Lower leg skin (tissue), 4 donors: ENCODE data around the gene PTPN5. TPM values are rescaled to one million over a fixed set of nuclear protein-coding genes. Genes with fewer than 3 reads are reported as not detected.

Experiments used
- DNase-seq, 2 donors: peaks; one replicate each; pipeline ENCODE4 v3.0.0-alpha.2; 2019; ENCODE audit warnings: low spot score in 2 of 2
- H3K4me3 ChIP-seq: fragments of 200-600 bp; sonication (generic); 2 replicates; pipeline ENCODE4 v1.5.1; 2017; ENCODE audit warnings: mild to moderate bottlenecking, low read depth; ENCODE audit not compliant: poor library complexity, severe bottlenecking
- CTCF ChIP-seq, 3 donors: fragments of 450-650 bp; IDR thresholded peaks; one replicate each; pipeline ENCODE4 v1.5.1; 2016; ENCODE audit warnings: antibody characterized with exemption in 3 of 3, mild to moderate bottlenecking in 3 of 3, moderate library complexity in 2 of 3
- POLR2A ChIP-seq, 2 donors: fragments of 450-650 bp; IDR thresholded peaks; one replicate each; pipeline ENCODE4 v1.6.1; 2016 to 2017; ENCODE audit warnings: antibody characterized with exemption in 2 of 2, mild to moderate bottlenecking in 1 of 2, moderate library complexity in 1 of 2
- WGBS, 2 donors: methylation state at CpG; one replicate each; pipeline ENCODE4 v1.1.5; 2018; 5-methylcytosine and 5-hydroxymethylcytosine counted together
- intact Hi-C: fragments of 100-400 bp; cut with DNase I; formaldehyde crosslinking; loops from one replicate; pipeline ENCODE4 v1.15.0; 2023; ENCODE audit warnings: low total_unique reads
- total RNA-seq, 4 donors: library from RNA; depleted of rRNA; stranded (reverse); fragments of >200 nt; gene quantifications; one replicate each; pipeline ENCODE4 v1.1.0, GENCODE V29; 2016

The PTPN5 gene
- total RNA-seq, 4 donors from 2014 or later: 0.29 to 2.7 (median 0.69) TPM; not detected in 1

- WGBS, 2 donors: 9 to 10% methylated on average over 17 of the region's 17 CpGs
- no peak for TF ChIP-seq CTCF (IDR thresholded peaks at IDR 0.05)
- no peak for TF ChIP-seq POLR2A (IDR thresholded peaks at IDR 0.05)
- intact Hi-C loops: no loop called here
- no peak for DNase-seq
- H3K4me3 ChIP-seq: no peak overlapping the region
Measured at GRCh38 chr11:18790883-18791206, 753 bp downstream of the PTPN5 start.

- no peak for DNase-seq
- H3K4me3 ChIP-seq: no peak overlapping the region
- intact Hi-C loops: no loop called here
- WGBS, 2 donors: 78 to 80% methylated on average over 8 of the region's 8 CpGs
- TF ChIP-seq CTCF (IDR thresholded peaks at IDR 0.05): no peak
- TF ChIP-seq POLR2A (IDR thresholded peaks at IDR 0.05): no peak
Measured at GRCh38 chr11:18789942-18790341, 1.7 kb downstream of the PTPN5 start.

DNA sequence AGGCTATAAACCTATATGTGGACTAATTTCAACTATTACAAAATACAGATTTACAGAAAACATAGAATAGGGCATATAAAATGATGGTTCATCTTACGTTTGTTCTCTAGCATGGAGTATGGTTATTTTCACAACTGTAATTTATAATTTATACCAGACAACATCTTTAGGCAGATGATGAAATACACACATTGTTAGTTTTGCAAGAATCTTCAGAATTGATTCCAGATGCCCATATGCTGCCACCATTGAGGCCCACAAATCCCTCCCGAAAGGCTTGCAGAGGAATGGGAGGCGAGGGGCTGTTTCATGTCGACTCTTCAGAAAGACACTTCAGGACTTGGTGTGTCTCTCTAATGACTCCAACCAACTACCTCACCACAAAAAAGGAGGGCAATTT, 6.2 kb downstream of the PTPN5 start:
- WGBS, 2 donors: 69 to 78% methylated on average over 4 of the region's 4 CpGs
- TF ChIP-seq CTCF (IDR thresholded peaks at IDR 0.05): no peak
- no peak for TF ChIP-seq POLR2A (IDR thresholded peaks at IDR 0.05)
- H3K4me3 ChIP-seq: no peak overlapping the region
- intact Hi-C loops: no loop called here
- DNase-seq: no peak

DNA sequence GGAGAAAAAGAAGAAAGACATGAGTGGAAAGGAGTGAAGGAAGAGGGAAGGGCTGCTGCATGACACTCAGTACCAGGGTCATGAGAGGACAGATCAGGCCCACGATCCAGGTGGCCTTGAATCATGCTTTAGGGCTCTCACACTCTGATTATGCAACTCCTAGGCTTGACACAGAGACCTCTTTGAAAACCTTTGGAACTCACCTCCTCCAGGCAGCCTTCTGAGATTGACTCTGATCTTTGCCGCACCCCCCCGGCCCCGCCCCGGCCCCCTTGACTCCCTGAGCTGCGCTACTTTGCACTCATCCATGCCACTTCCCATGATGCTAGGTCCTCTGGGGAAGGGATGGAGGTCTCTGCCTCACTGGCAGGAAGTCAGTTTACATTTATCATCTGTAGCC, 10.7 kb downstream of the PTPN5 start:
- 88 to 93% methylated on average over 6 of the region's 6 CpGs for WGBS, 2 donors
- no peak for DNase-seq
- intact Hi-C loops: no loop called here
- H3K4me3 ChIP-seq: no peak overlapping the region
- TF ChIP-seq POLR2A (IDR thresholded peaks at IDR 0.05) (no peak), CTCF (IDR thresholded peaks at IDR 0.05) (no peak)

DNA sequence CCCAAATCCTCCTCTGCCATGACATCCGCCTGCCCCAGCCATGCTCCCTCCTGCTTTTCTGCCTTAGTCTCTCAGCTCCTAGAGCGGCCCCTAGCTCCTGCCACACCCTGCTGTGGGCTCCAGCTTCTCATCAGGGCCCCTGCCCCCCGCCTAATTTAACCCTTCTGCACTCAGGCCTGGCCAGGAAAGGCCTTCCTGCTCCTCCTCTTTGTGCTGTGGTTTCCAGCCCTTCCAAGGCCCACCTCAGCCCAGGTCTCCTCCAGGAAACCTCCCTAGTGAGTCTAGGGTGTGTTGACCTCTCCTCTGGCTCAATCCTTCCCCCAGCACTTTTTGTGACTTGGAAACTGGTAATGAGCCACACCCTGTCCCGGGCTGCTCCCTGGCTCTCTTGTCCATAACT, 11.3 kb downstream of the PTPN5 start:
- TF ChIP-seq POLR2A (IDR thresholded peaks at IDR 0.05) (no peak), CTCF (IDR thresholded peaks at IDR 0.05) (no peak)
- intact Hi-C loops: no loop called here
- 52% methylated on average over 4 of the region's 4 CpGs for WGBS, 2 donors
- H3K4me3 ChIP-seq: no peak overlapping the region
- DNase-seq: no peak

- WGBS, 2 donors: 87 to 95% methylated on average over 4 of the region's 4 CpGs
- no peak for DNase-seq
- no peak overlapping the region for H3K4me3 ChIP-seq
- TF ChIP-seq POLR2A (IDR thresholded peaks at IDR 0.05) (no peak), CTCF (IDR thresholded peaks at IDR 0.05) (no peak)
- intact Hi-C loops: no loop called here
Measured at GRCh38 chr11:18778468-18778867, 13.1 kb downstream of the PTPN5 start.
